Fibroblast of pulmonary artery (primary cell): ENCODE measurements around the gene PTH2.

Experiments
- DNase-seq: peaks from one replicate; pipeline ENCODE4 v3.0.0-alpha.2; 2010; ENCODE audit warnings: low read depth
- H3K4me3 ChIP-seq: replicated peaks from 2 replicates; pipeline ENCODE4 v1.5.1; 2011; ENCODE audit warnings: low read depth, mild to moderate bottlenecking, control low read depth, low read length, moderate library complexity
- CTCF ChIP-seq: IDR thresholded peaks from 2 replicates; pipeline ENCODE4 v1.5.1; 2011; ENCODE audit warnings: mild to moderate bottlenecking, control low read depth, low read length, inconsistent platforms; ENCODE audit errors: missing control alignments

Gene PTH2

DNA sequence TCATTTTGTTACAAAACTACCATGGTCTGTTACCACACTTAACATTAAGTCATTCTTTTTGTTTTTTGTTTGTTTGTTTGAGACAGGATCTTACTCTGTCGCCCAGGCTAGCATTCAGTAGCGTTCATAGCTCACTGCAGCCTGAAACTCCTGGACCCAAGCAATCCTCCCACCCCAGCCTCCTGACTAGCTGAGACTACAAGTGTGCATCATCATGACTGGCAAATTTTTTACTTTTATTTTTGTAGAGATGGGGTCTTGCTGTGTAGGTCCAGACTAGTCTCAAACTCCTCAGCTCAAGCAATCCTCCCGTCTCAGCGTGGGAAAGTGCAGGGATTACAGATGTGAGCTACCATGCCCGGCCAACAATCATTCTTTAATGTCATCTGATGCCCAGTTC is 33.1 kb upstream of the PTH2 start:
- peak; percentile 45 for DNase-seq

DNA sequence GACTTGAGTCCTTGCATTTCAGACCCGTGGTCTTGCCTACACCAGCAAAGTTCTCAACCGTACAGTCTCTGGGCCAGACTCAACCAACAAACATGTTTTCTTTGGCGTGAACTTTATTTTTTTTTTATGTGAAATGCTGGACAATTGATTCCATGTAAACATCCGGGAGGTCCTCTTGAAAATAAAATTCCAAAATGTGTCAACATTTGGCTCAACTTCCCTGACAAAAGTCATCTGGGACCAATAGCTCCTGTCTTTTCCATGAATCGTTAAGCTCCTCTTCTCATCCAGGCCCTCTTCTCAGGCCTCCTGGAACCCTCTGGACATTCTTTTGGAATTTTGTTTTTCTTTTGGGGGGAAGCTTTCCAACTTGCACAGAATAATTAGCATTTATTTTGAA is 32.5 kb upstream of the PTH2 start:
- no peak overlapping the region for H3K4me3 ChIP-seq
- TF ChIP-seq CTCF = no peak
- DNase-seq = peak; percentile 53

More for the DNA sequence above, 33.1 kb upstream of the PTH2 start:
- no peak overlapping the region for H3K4me3 ChIP-seq
- TF ChIP-seq CTCF = no peak

DNA sequence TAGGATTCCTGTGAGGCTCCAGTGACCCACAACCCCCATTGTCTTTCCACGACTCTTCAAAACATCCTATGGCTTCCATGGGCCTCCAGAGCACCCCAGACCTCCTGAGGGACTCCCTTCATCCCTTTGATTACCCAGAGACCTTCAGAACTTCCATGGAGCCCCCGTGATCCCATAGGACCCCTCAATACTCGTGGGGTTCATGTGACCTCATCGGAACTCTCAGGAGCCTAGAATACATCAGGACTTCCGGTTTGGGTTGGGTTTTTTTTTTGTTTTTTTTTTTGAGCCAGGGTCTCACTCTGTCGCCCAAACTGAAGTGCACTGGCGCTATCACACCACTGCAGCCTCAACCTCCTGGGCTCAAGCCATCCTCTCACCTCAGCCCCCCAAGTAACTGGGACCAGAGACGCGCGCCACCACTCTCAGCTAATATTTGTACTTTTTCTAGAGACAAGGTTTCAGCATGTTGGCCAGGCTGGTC is 30.6 kb upstream of the PTH2 start:
- peak overlapping the region; percentile 83 for H3K4me3 ChIP-seq
- no peak for TF ChIP-seq CTCF
- DNase-seq = no peak

- no peak for TF ChIP-seq CTCF
- DNase-seq = peak; percentile 98
- peak within 1 kb of the TSS; percentile 96 for H3K4me3 ChIP-seq
These were observed 29.9 kb upstream of the PTH2 start, which contains the start of gene ALDH16A1 for GRCh38 chr19:49453013-49453756. Gene ALDH16A1, plus strand, starts transcription at chr19:49453225. Its CDS starts 107 bp downstream, at chr19:49453332.

- TF ChIP-seq CTCF = peak; percentile 18
- DNase-seq = peak; percentile 100
- H3K4me3 ChIP-seq = peak within 1 kb of the TSS; percentile 96
These were observed 28.4 kb upstream of the PTH2 start, which contains the start of gene PIH1D1 for GRCh38 chr19:49451430-49452181. Gene PIH1D1, minus strand, starts transcription at chr19:49451814. Its CDS starts 240 bp downstream, at chr19:49451574.

DNA sequence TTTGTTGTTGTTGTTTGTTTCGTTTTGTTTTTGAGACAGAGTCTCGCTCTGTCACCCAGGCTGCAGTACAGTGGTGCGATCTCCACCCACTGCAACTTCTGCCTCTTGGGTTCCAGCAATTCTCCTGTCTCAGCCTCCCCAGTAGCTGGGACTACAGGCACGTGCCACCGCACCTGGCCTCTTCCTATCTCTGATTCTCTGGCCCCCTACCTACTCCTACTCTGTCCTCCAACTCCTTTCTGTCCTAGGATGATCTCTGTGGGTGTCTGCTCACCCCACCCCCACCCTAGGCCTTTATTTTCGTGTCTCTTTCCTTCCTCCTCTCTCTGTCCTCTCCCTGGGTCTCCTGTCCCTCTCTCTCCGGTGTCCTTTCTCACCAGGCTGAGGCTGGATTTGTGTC is 27.2 kb upstream of the PTH2 start:
- H3K4me3 ChIP-seq = peak overlapping the region; percentile 96
- no peak for DNase-seq

More for the DNA sequence above, 27.2 kb upstream of the PTH2 start:
- TF ChIP-seq CTCF = no peak
